GM19099 (cell line): ENCODE measurements around the gene GARIN1A.

Experiments
- POLR2A ChIP-seq: IDR thresholded peaks from 3 replicates; pipeline ENCODE4 v1.6.1; 2011; ENCODE audit warnings: low read depth; ENCODE audit not compliant: insufficient read length; ENCODE audit errors: extremely low read depth

The GARIN1A gene

DNA sequence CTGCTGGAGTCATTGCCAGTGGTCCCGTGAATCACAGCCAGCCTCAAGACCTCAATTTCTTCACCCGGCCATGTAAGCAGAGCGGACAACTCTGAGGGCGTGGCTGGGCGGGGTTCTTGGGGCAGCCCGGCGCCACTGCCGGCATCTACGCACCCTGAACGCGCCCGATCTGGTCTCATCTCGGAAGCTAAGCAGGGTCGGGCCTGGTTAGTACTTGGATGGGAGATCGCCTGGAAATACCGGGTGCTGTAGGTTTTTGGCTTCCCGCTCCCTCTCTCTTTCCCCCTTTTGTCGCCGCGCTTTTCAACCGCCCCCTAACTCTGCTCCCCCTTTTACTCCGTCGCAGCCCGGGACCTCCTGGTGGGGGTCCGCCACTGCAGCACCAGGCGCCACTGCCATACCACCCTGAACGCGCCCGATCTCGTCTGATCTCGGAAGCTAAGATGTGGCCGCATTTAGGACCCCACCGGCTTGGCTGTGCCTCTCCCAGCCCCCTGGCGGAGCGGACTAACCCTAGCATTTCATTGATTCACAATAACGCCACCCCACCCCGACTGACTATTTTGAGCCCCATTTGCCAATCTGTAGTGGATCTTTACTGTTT, 25.3 kb downstream of the GARIN1A start:
- TF ChIP-seq POLR2A: no peak

DNA sequence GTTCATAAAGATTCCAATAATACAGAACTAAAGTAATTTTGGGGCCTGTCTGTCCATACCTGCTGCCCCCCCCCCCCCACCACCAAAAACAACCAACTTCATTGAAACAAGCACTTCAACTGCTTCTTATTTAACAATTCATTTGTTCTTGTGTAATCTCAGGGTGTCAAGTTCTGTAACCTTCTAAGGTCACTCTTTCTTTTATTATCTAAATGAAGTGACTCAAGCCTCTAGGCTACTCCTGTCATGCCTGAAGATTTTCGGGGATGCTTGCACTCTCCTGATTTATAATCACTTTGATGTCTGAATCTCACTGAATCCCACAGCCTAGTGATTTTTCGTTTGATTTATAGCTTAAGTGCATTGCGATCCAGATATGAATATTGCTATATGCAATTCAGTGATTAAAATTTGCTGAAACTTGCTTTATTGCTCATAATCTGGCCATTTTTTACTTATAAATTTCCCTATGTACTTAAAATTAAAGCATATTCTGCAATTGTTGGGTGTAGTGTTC, 27.2 kb downstream of the GARIN1A start:
- TF ChIP-seq POLR2A: no peak

DNA sequence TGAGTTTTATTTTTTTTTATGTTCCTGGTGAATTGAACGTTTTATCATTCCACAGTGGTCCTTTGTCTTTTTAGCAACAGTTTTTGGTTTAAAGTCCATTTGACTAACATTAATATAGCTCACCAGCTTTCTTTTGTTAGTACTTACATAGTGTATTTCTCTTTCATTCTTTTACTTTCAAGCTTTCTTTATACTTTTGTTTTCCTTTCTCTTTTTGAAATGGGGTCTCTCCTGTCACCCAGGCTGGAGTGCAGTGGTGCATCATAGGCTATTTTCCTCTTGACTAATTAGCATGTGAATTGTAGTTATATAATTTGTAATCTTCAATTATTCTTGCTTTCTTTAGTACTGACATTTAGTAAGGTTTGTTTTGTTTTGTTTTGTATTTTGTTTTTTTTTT, 27.8 kb downstream of the GARIN1A start:
- no peak for TF ChIP-seq POLR2A

DNA sequence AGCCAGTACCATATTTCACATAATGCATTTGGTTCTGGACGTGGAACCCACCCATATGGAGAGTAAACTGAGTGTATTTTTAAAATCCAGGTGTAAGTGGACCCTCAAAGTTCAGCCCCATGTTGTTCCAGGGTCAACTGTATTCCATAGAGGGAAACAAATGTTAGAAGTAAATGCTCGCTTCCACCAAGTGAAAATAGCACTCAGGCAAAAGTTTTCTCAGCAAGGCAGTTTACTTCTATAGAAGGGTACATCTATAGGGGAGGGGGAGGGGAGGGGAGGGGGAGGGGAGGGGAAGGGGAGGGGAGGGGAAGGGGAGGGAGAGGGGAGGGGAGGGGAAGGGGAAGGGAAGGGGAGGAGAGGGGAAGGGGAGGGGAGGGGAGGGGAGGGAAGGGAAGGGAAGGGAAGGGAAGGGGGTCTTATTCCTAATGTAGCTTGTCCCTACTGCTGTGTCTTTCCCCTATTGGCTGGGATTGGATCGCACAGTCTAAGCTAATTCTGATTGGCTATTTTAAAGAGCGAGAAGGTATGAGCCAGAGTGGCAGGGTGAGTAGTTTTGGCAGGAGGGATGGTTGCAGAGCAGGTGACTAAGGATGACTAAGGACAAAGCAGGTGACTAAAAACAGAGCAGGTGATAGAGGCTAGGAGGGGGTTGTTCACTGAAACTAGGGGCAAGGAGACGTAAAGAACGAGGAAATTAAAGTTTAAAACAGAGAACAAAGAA, 29.1 kb downstream of the GARIN1A start:
- TF ChIP-seq POLR2A: no peak

DNA sequence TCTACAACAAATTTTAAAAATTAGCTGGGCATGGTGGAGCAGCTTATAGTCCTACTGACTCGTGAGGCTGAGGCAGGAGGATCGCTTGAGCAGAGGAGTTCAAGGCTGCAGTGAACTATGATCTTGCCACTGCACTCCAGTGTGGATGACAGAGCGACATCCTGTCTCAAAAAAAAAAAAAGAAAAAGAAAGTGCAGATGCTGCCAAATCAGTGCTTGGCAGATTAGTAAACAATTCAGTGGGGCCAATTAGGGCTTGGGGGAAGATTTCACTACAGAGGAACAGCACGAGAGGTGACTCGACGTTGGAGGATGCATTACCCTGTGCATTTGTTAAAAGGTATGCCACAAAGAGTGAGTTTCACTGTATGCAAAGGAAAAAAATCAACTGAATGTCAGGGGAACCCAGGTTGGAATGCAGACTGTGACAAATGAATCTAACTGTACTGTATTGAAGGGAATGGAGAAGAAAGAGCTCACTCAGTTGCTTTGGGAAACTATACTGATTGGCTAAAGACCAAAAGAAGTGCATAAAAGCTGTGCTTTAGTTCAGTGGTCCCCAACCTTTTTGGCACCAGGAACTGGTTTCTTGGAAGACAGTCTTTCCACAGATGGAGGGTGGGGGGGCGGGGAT, 31.6 kb downstream of the GARIN1A start:
- TF ChIP-seq POLR2A: no peak

DNA sequence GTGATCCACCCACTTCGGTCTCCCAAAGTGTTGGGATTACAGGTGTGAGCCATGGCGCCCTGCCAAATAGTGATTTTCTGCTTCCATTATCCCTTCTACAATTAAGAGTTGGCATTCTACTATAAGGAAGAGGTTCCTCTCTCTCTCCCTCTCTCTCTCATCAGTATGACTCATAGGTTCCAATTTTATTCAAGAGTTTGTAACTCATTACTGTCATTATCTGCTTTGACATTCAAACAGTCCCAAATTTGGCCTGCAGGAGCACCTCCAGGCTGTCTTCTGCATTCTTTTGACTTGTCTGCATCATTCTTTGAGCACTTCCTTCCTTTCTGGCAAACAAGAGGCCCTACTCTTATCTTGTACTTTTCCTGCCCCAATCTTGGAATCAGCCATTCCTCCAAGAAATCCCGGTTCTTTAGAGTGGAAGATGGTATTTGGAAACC, 33.8 kb downstream of the GARIN1A start:
- TF ChIP-seq POLR2A: no peak

DNA sequence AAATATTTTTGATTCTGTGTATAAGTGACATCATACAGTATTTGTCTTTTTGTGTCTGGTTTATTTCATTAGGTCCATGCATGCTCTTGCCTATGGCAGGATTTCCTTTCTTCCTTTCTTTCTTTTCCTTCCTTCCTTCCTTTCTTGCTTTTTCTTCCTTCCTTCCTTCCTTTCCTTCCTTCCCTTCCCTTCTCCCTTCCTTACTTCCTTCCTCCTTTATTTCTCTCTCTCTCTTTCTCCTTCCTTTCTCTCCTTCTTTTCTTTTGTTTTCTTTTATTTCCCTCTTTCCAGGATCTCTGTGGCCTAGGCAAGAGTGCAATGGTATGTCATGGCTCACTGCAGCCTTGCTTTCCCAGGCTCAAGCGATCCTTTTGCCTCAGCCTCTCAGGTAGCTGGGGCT, 35.7 kb downstream of the GARIN1A start:
- TF ChIP-seq POLR2A: no peak

DNA sequence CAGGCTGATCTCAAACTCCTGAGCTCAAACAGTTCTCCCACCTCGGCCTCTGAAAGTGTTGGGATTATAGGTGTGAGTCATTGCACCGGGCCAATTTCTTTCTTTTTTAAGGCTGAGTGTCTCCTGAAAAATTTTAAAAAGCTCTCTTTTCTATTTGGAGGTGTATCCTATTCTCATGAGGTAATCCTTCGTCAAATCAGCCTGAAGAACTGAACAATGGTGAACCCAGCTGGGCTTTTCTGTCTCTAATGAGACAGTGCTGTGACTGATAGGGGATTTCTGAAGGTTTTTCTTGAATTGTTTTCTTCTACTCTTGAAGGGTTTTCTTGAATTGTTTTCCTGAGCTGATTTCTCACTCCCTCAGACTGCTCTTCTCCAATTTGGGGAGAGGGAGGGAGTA, 36.1 kb downstream of the GARIN1A start:
- TF ChIP-seq POLR2A: no peak

DNA sequence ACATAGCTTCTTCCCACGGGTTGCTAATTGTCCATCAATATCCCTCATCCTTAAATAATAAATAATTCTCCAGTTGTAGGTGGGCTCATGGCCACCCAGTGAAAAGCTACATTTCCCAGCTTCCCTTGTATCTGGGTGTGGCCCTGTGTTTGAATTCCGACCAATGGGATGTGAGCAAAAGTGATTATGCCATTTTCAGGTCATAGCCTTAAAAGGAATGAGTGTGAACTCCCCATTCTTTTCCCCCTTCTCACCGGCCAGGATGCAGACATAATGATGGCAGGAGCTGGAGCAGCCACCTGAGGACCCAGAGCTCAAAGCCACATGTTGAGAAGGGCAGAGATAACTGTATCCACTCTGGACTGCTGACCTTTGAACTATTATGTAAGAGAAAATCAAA, 36.7 kb downstream of the GARIN1A start:
- no peak for TF ChIP-seq POLR2A

DNA sequence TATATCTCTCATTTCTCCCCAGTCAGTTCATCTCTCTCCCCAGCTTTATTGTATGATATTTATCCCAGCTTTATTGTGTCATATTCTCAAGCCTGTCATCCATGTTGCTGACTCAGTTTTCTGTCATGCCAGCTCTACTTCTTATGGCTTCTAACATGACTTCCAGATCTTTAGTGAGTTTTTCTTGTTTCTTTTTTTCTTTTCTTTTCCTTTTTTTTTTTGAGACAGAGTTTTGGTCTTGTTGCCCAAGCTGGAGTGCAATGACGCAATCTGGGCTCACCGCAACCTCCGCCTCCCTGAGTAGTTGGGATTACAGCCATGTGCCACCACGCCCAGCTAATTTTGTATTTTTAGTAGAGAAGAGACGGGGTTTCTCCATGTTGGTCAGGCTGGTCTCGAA, 38.4 kb downstream of the GARIN1A start:
- TF ChIP-seq POLR2A: no peak

DNA sequence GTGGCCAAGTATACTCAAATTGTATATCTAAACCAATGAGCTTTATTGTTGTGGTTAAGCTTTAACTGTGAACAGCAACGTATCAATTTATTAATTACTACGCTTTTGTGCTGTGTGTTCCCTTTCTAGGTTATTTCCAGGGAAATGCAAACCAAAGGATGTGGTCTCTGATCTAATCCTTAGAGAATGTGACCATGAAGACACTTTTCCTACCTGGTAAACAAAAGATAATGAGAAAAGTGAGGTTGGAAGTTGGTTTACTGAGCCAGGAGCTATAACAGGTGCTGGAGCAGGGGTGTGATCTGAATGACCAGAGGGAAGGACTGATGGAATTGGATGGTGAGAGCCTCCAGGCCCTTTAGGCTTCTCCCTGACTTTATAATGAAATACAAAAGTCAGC, 41.7 kb downstream of the GARIN1A start:
- TF ChIP-seq POLR2A: no peak

DNA sequence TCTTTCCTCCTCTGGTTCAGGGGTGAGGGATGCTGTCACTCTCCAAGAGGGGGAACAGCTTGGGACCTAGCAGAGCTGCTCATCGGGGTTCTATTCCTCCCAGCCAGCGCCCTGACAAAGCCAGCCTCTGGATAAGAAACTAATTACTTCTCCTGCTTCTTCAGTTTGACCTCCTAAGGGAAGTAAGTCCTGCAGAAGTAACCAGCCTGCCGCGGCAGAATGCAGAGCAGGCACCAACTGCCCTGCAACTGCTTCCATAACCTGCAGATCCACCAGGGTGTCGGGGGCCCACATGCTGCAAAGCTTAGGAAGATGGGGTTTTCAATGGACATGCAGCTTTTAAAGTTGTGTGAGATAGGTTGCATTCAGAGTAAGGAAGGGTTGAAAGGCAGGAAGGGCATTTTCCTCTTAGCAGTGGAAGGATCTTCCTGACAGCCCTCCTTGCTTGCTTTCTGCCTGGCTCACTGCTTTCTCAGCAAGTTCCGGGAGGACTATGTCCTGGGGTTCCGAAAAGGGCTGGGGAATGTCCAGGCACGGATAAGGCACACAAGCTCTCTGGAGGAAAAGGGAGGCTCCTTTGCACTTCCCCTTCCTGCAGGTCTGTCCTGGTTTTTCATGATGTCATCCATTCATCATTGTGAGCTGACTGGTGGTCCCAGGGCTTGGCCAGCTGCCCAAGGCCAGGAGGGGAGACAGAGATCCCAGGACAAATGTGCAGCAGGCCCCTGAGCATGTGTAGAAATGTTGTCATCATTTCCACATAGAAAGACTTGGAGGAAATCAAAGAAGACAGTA, 42.8 kb downstream of the GARIN1A start:
- TF ChIP-seq POLR2A: no peak

DNA sequence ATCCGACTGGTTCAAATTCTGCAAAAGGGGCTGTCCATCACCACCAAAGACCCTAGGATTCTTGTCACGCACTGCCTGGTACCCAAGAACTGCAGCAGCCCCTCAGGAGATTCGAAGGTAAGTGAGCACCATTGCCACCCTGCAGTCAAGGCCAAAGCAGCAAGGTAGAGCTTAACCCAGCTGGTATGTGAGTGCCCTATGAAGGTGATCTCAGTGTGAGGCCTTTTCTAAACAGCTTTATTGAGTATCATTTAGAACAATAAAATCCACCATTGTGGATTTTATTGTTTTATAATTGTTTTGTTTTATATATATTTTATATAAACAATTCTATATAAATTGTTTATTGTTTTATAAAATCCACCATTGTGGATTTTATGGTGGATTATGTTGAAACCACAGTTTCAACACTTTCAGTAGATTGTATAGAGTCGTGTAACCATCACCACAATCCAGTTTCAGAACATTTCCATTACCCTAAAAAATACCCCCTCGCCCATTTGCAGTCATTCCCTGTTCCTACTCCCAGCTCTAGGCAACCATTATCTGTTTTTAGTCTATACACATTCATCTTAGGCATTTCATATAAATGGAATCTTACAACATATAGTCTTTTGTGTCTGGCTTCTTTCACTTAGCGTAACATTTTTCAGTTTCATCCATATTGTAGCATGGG, 47.0 kb downstream of the GARIN1A start:
- no peak for TF ChIP-seq POLR2A

DNA sequence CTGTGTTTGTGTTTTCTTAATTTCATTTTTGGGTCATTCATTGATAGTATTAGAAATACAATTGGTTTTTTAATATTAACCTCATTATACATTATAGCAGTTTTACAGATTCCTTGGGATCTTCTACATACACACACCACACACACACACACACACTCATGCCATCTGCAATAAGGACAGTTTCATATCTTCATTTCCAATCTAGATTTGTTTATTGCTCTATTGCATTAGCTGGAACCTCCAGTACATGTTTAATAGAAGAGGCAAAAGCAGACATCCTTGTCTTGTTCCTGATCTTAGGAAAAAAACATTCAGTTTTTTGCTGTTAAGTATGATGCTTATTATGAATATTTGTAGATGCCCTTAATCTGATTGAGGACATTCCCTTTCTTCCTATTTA, 49.3 kb downstream of the GARIN1A start:
- no peak for TF ChIP-seq POLR2A
